Stimulated activated CD4-positive, alpha-beta T cell treated with anti-CD3 and anti-CD28 coated beads, TNF-alpha, amount 100 ng/mL, for 1 hour (primary cell): Measurements from ENCODE around the gene RARG.
"Not testable (repeated sequence)": the region's sequence is repeated elsewhere in the genome, so short reads cannot be mapped to it uniquely, and the experiment has no call there.

ENCODE experiments used
- DNase-seq, 3 donors: peaks; one replicate each; pipeline ENCODE4 v3.0.0-alpha.2; 2020; ENCODE audit warnings: low read depth in 3 of 3, low spot score in 1 of 3

The RARG gene

DNA sequence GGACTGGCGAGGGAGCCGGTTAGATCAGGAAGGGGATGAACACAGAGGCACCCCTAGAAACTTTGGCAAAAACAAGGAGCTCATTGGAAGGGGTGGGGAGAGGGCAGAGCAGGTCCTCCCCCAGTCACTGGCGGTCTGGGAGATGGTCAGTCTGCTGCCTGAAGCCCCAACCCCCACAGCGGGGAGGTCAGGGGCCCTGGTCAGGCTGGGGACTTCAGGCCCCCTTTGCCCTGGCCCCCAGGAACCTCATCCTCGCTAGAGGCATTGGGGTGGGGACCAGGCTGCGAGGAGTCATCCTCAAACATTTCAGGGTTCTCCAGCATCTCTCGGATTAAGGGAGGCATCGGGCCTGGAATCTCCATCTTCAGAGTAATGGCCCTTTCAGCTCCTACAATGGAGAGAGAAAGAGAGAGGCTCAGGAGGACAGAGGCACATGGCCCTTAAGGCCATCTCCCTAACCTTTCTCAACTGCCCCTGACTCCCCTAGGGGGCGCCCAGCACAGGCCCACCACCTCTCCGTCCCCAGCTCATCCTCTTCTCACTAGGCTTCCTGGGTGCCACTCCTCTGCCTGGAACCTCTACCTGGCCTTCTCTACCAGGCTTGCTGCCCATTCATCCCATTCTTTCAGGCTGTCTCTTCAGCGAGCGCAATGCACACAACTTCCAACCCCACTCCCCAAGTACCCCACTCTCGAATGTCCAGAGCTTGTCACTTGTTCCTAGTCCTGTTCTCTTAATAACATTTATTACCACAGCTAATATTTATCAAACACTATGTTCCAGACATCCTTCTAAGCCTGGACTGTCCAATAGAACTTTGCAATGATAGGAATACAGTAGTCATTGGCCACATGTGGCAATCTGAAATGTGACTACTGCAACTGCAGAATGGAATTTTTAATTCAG, 20.3 kb downstream of the RARG start:
- no peak for DNase-seq

DNA sequence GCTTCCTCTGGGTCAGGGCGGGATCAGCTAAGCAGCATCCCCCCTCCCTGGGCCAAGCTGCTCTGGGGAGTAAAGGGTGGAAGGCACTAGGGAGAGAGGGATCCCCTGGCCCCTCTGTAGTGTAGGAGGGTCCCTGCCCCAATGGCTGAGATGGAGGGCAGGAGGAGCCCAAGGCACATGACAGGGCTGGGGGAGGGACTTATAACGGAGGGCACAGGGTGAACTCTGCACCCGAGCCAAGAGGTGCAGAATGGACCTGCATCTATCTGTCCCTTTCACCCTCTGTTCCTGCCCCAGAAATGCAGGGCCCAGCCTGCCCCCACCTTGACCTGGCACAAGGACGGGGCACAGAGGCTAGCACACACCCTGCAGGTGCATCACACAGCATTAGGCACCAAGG, 21.2 kb downstream of the RARG start:
- no peak for DNase-seq

DNA sequence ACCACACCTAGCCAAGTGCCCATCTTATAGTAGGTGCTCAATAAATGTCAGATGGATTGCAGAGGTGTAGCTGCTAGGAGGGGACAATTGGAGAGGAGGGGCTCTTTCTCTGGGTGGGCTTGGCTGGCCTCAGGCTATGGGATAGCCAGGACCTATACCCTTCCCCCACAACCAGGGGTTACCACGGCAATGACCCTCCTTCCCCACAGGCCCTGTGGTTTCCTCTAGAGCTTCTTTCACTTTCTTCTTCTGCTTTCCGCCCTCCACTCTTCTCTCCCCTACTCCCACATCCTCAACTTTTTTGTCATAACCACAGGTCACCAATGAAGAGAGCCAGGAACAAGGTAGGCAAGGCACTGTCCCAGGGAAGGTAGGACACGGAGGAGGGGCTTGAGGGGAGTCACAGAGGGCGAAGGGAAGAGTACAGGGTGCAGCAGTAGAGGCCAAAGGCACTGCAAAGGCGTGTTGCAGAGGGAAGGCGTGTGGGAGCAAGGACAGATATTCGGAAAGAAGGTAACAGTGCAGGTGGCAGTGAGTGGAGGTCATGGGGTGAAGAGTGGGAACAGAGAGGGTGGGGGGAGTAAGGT, 23.0 kb downstream of the RARG start:
- no peak for DNase-seq

DNA sequence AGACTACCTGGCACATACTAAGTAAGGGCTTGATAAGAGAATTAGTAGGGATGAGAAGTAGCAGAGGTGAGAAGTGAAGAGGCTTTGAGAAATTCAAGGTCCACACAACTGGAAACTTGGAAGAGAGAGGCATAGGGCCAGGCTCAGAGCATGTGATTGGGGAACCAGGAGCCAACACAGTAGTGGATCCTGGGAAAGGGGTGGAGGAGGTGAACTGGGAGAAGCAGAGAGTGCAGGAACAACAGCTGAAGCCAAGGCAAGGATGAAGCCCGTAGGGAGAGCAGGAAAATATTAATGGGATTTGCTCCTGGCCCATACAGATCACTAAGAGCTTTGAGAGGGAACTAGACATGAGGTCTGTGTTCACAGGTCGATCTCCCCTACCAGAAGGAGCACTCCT, 23.6 kb downstream of the RARG start:
- no peak for DNase-seq

DNA sequence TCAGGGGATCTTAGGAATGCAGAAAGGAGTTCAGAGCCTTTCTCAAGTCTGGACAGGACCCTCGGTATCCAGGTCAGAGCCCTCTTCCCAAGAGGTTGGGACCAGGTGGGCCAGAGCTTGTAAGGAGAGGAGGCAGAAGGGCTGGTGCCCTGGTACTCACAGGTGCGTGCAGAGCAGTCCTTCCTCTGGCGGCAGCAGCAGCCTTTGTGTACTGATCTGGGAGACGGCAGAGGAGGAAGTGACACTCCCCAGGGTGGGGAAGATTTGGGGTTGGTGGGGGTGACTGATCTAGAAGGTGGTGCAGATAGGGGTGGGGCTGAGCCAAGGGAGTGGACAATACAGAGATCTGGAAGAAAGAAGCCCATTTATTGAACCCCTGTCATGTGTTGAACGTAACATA, 25.0 kb downstream of the RARG start, which contains the start of gene ITGB7:
ITGB7 (minus strand) TSS at position 210 of the 400 bp plus-strand sequence. CDS start 6,808 bp downstream, outside the sequence.
- DNase-seq, result peak in 2 of 3 donors; percentile 48 to 51

DNA sequence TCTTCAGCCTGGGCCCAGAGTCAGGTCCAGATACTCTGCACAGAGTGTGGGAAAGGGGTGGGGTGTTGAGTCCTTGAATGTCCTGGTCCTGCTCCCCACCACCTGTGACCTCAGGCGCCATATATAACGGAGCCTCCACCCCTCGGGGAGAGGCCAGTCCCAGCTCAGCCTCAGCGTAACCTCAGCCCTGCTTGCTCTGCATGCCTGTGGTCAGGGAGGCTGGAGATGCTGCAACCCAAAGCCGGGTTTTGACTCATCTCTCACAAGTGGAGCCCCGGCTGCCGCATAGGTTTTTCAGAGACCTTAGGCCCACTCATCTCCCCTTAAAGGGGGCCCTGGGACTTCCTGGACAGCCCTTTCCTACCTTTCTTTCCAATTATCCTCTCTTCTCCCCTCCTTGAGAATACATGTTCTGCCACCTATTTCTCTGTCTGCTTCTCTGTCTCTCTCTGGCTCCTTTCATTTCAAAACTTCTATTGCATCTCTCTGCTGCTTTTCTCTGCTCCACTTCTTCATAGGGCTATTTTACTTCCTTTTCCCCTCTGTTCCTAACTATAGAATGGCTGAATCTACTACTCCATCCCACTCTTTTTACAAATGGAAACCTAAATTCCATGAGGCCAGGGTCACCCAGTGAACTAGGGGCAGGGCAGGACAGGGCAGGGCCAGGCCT, 26.1 kb downstream of the RARG start:
- DNase-seq, result peak in 1 of 3 donors; percentile 17

DNA sequence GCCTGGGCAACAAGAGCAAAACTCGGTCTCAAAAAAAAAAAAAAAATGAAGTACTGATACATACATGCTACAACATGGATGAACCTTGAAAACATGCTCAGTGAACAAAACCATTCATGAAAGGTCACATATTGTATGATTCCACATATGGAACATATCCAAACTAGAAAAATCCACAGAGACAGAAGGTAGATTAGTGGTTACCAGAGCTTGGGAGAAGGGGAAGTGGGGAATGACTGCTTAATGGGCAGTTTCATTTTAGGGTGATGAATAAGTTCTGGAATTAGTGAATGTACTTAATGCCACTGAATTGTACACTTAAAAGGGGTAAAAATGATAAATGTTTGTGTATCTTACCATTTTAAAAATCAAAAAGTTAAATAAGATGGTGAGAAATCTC, 27.7 kb downstream of the RARG start:
- no peak for DNase-seq

DNA sequence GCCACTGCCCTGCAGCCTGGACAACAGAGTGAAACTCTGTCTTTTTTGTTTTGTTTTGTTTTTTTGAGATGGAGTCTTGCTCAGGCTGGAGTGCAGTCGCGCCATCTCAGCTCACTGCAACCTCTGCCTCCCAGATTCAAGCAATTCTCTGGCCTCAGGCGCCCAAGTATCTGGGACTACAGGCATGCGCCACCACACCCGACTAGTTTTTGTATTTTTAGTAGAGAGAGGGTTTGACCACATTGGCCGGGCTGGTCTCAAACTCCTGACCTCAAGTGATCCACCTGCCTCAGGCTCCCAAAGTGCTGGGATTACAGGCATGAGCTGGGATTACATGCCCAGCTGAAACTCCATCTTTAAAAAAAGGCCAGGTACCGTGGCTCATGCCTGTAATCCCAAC, 29.7 kb downstream of the RARG start:
- not testable (repeated sequence) for DNase-seq

DNA sequence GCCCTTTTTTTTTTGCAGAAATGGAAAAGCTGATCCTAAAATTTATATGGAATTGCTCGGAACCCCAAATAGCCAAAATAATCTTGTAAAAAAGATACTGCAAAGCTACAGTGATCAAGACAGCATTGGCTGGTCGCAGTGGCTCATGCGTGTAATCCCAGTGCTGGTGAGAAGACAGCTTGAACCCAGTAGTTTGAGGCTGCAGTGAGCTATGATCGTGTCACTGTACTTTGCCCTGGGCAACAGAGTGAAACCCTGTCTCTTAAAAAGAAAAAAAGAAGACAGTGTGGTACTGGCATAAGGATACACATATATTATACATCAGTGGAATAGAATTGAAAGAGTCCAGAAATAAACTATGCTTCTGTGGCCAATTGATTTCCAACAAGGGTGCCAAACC, 30.4 kb downstream of the RARG start:
- no peak for DNase-seq

DNA sequence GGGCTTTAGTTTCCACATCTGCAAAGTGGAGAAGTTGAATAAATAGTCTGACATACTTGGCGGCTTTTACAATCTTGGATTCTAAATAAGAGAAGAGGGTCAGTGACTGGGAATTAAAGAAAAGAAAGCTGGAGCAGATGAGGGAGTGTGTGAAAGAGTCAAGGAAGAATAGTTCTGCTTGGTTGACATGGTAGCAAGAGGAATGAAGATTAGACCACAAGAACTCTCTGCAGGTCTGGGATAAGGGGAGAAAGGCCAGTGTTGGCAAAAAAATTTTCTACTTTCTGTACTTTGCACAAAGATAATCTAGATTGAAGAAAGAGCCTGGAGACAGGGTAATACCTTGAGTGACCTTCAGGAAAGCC, 30.9 kb downstream of the RARG start:
- DNase-seq, result no peak

DNA sequence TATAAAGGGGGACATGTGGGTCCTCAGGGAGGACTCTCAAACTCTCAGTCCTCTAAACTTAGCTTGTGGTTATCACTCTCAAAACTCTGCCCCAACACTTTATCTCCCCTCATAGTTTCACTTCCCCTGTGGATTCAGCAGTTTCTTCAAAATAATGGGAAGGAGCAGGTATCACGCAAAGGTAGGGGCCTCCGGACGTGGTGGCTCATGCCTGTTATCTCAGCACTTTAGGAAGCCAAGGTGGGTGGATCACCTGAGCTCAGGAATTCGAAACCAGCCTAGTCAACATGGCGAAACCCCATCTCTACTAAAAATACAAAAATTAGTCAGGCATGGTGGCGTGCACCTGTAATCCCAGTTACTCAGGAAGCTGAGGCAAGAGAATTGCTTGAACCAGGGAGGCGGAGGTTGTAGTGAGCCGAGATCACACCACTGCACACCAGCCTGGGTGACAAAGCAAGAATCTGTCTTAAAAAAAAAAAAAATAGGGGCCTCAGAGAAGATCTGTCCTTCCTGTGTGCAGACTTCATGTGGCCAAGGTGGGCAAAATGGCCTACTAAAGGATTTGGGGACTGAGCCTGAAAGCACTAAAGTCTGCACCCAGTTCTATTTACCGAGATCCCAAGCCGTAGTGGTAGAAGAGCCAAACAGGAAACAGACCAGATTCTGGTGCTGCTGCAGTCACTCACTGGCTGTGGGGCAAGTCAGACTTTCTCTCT, 31.4 kb downstream of the RARG start:
- DNase-seq, result no peak

DNA sequence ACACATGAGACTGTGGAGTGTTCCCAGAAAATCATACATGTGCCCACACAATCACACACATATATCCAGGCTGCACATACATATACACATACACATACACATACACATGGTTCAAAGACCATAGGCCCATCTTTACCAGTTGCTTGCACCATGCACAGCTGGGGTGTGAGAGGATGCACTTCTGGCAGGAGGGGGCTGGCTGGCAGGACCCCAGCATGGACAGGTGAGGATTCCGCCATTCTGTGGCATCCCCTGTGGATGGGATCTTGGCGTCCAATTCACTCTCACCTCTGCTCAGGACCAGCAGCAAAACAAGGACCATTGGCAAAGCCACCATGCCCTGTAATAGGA, 31.9 kb downstream of the RARG start:
- no peak for DNase-seq

DNA sequence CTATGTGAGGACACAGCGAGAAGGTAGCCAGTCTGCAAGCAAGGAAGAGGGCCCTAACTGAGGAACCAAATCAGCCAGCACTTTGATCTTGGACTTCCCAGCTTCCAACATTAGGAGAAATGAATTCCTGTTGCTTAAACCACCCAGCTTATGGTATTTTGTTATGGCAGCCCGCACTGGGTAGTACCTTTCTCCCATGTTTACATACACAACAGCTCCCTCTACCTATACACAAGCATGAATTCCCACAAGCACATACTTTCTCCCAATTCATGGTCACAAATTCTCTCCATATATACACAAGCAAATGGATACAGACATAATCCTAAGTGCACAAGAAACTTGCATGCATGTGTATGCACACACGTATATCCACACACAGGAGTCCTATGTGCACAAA, 32.3 kb downstream of the RARG start:
- no peak for DNase-seq

DNA sequence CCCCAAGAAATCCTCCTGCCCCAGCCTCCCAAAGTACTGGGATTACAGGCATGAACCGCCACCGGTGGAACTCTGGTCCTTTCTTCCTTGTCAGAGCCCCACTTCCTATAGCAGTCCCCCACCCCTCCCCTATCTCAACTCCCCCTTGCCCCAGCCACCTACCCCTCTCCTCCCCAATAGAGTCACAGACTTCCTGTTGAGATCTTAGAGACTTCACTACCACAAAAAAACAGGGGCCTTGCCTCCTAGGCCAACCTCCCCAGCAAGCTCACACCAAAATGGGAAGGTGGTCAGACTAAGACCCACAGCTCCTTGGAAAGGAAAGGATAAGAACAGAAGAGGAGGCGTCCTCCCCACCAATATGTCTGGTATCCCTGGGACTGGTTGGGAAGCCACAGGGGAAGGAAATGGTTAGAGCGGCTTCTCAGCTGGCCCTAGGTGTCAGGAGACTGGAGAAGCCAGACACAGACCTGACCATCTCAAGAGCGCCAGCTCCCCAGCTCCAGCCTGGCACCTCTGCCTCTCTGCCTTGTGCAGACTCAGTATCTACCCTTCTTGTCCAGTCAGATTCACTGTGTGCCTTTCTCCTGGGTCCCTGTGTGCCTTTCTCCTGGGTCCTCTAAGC, 33.4 kb downstream of the RARG start:
- DNase-seq, result no peak

DNA sequence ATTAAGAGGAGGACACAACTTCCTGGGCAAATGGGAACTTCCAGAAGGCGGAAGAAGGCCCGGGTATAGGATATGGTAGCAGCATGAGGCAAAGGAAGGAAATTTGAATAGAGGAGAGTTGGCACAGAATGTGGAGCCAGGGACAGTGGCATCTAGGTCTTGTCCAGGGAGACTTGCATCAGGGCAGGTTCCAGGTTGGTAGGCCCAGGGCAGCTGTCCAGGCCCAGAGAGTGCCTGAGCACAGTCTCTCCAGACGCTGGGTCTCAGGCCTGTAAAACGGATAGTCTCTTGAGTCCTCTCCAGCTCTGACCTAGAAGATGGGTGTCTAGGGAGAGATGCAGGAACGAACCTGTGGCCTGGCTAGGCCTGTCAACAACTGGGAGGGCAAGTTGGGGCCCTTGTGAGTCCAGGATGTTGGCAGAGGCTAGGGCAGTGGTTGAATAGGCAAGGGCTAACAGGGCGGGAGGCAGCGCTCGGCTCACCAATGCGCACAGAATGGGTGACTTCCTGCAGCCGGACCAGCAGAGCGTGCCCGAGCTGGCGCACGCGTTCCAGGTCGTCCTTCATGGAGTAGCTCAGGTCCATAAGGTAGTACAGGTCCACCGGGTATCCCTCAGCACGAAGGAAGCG, 34.9 kb downstream of the RARG start:
- DNase-seq, result no peak

DNA sequence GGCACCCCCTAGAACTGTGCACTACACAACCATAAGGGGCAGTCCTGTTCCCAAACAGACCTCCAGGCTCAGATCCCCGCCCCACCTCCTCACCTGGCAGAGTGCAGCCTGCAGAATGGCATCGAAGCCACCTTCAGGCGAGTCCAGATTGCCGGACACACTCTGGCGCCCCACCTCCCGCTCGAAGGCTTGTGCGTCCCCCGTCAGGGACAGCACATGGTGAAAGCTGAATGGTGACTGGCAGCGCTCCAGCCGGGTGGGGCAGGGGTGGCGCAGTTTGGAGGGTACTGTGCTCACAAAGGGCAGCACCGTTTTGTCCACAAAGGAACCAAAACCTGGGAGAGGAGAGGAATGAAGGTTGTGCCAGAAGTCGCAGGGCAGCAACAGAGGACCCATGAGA, 35.5 kb downstream of the RARG start:
- no peak for DNase-seq

DNA sequence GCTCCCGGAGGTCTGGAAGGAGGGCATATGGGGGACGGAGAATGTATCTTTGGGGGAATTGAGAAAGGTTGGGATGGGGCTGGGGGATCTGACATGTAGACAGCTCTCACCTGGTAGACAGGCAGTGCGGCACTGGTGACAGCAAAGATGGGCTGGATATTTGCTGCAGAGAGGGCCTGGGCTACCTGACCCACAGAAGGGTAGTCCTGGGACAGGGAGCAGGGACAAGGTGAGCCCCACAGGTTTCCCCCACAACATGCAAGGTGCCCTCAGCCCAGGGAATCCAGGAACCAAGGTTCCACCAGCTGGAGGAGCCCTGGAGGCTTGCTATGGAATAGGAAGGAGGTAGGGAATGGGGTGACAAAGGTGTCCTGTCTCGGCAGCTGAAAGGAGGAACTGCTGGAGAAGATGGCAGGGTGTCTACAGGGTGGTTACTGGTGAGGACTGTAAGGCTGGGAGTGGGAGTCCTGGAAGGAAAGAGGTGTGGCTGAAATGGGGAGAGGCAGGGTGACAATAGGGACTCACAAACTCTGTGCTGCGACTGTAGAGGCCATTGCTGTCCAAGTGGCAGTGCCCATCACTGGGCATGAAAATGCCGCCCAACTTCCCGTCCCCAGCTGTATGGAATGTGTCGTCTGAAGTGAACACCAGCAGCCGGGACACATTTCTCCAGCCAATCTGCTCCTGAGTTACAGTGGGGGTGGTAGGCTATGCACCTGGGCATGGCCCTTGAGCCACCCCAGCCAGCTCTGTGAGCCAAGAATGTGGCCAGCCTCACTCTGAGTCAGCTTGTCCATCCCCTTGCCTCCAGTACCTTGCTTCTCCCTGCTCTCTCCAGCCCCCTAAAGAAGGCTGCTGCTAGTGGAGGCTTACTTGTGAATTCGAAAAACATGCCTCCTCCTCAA, 36.2 kb downstream of the RARG start:
- DNase-seq, result no peak

DNA sequence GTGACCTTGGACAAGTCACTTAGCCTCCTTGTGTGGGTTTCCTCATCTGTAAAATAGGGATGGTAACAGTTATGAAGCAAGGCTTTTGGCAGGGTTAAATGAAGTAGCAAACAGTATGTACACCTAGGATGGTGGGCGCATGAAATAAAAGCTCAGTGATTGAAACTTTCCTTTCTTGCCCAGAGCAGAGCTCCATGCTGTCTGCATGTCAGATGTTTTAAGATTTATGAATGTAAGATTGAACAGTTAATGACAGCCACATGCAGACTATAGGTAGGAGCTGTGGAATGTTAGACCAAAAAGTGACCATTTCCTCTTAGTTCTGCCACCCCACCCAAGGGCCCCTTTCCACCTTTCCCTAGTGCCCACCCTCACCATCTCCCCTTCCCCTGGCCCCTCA, 37.0 kb downstream of the RARG start:
- DNase-seq, result no peak

DNA sequence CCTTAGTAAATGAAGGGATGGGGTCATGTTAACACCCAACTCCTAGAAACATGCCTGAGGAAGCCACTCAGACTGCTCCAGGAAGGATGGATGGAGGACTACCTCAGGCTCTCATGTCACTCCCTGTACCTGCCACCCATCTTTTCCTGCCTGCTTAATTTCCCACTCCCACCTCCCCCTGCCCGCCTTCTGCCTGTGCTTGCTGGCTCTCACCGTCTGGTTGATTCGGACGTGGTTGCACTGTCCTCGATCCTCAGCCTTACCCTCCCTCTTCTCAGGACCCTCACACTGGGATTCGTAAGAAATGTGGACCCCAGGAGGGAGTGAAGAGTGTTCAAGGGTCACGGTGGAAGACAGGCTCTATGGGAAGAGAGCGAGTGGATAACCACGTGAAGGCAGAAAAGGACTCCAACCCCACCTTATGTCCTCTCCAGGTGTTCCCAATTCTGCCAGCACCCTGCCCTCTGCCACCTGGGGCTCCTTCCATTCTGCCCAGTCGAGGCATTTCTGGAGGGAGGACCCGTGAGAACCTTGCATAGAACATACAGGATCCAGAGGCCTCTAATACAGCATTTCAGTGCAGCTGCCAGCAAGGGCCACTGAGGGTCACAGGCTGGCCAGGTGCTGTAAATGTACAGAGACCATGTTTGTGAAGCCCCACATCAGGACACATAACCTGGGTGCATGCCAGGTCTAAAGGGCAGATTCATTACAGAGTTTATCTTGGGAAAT, 37.9 kb downstream of the RARG start:
- DNase-seq, result no peak
